ENCODE results near the gene CALM1.

- TF ChIP-seq ARNTL (CRISPR knock-in tag; IDR thresholded peaks at IDR 0.05; ENCODE audit: borderline replicate concordance, low read depth) (no peak), GLIS3 (CRISPR knock-in tag; IDR thresholded peaks at IDR 0.05) (no peak), CREB5 (CRISPR knock-in tag; IDR thresholded peaks at IDR 0.05; ENCODE audit: low read depth) (no peak), SNAI2 (CRISPR knock-in tag; IDR thresholded peaks at IDR 0.05) (no peak), RARB (CRISPR knock-in tag; IDR thresholded peaks at IDR 0.05) (no peak), PPARA (CRISPR knock-in tag; IDR thresholded peaks at IDR 0.05; ENCODE audit: borderline replicate concordance) (no peak), TOX (CRISPR knock-in tag; IDR thresholded peaks at IDR 0.05; ENCODE audit: borderline replicate concordance) (no peak), CSDC2 (CRISPR knock-in tag; IDR thresholded peaks at IDR 0.05) (no peak), ZNF70 (CRISPR knock-in tag; IDR thresholded peaks at IDR 0.05) (no peak), ZFP30 (CRISPR knock-in tag; IDR thresholded peaks at IDR 0.05) (no peak), BACH2 (CRISPR knock-in tag; IDR thresholded peaks at IDR 0.05; ENCODE audit: borderline replicate concordance) (no peak)
- TF ChIP-seq, protein P1, sequence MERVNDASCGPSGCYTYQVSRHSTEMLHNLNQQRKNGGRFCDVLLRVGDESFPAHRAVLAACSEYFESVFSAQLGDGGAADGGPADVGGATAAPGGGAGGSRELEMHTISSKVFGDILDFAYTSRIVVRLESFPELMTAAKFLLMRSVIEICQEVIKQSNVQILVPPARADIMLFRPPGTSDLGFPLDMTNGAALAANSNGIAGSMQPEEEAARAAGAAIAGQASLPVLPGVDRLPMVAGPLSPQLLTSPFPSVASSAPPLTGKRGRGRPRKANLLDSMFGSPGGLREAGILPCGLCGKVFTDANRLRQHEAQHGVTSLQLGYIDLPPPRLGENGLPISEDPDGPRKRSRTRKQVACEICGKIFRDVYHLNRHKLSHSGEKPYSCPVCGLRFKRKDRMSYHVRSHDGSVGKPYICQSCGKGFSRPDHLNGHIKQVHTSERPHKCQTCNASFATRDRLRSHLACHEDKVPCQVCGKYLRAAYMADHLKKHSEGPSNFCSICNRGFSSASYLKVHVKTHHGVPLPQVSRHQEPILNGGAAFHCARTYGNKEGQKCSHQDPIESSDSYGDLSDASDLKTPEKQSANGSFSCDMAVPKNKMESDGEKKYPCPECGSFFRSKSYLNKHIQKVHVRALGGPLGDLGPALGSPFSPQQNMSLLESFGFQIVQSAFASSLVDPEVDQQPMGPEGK (CRISPR knock-in tag; IDR thresholded peaks at IDR 0.05; ENCODE audit: borderline replicate concordance): no peak
Measured at GRCh38 chr14:90384543-90384911, 12.3 kb upstream of the CALM1 start.
